PC-9 (cell line): ENCODE results near the gene JMJD1C. TPM values are rescaled to one million over a fixed set of nuclear protein-coding genes. Genes with fewer than 3 reads are reported as not detected.
"Not testable (repeated sequence)": the region's sequence is repeated elsewhere in the genome, so short reads cannot be mapped to it uniquely, and the experiment has no call there.

Experiments
- BruUV-seq: library from RNA; stranded (reverse); fragments of 400-500 nt; replicated peaks from 2 replicates; lab custom pipeline; 2021; lab: Mats Ljungman, UMichigan
- CTCF ChIA-PET: fragments of 300-600 bp; sonication (Branson Sonifier 250); formaldehyde crosslinking; loops from one replicate; lab custom pipeline; 2022; ENCODE audit warnings: antibody characterized with exemption; lab: Charles Lee
- POLR2A ChIA-PET: fragments of 300-600 bp; sonication (Branson Sonifier 250); formaldehyde crosslinking; loops from one replicate; lab custom pipeline; 2022; ENCODE audit warnings: antibody characterized with exemption; ENCODE audit not compliant: unreplicated experiment; lab: Charles Lee
- DNase-seq, 2 experiments: peaks; one replicate each; pipeline versions ENCODE4 v3.0.0 to v3.0.0-alpha.2; 2015 to 2022; ENCODE audit warnings: mixed read lengths in 1 of 2
- H2AFZ ChIP-seq: fragments of 200-600 bp; sonication (generic); 2 replicates; pipeline ENCODE4 v1.8.1; 2017; ENCODE audit warnings: antibody characterized with exemption
- H3F3A ChIP-seq: fragments of 200-600 bp; sonication (generic); 2 replicates; pipeline ENCODE4 v1.8.1; 2017; ENCODE audit warnings: antibody characterized with exemption, mild to moderate bottlenecking, low read depth; ENCODE audit not compliant: insufficient read depth
- H3K27ac ChIP-seq: fragments of 200-600 bp; sonication (generic); 2 replicates; pipeline ENCODE4 v1.6.1; 2016; ENCODE audit warnings: mixed run types
- H3K27me3 ChIP-seq: fragments of 200-600 bp; sonication (generic); 2 replicates; pipeline ENCODE4 v1.6.1; 2016; ENCODE audit warnings: low read depth, mixed run types; ENCODE audit not compliant: insufficient read depth
- H3K36me3 ChIP-seq: fragments of 200-600 bp; sonication (generic); 2 replicates; pipeline ENCODE4 v1.6.1; 2016; ENCODE audit warnings: low read depth, mixed run types
- H3K4me1 ChIP-seq: fragments of 200-600 bp; sonication (generic); replicated peaks from 2 replicates; pipeline ENCODE4 v1.6.1; 2016; ENCODE audit warnings: mixed run types; ENCODE audit not compliant: insufficient read depth
- H3K4me2 ChIP-seq: fragments of 200-600 bp; sonication (generic); 2 replicates; pipeline ENCODE4 v1.6.1; 2017; ENCODE audit warnings: mixed run types
- H3K4me3 ChIP-seq: fragments of 200-600 bp; sonication (generic); 2 replicates; pipeline ENCODE4 v1.6.1; 2016; ENCODE audit warnings: mixed run types
- H3K79me2 ChIP-seq: fragments of 200-600 bp; sonication (generic); 2 replicates; pipeline ENCODE4 v1.6.1; 2017; ENCODE audit warnings: low read depth, mixed run types
- H3K9me2 ChIP-seq: fragments of 200-600 bp; sonication (generic); 2 replicates; pipeline ENCODE4 v1.8.1; 2017; ENCODE audit warnings: mild to moderate bottlenecking; ENCODE audit not compliant: insufficient read depth
- H3K9me3 ChIP-seq: fragments of 200-600 bp; sonication (generic); 2 replicates; pipeline ENCODE4 v1.8.1; 2016; ENCODE audit warnings: low read depth; ENCODE audit not compliant: insufficient read depth
- H4K20me1 ChIP-seq: fragments of 200-600 bp; sonication (generic); 2 replicates; pipeline ENCODE4 v1.8.1; 2017; ENCODE audit not compliant: insufficient read depth
- CTCF ChIP-seq: fragments of 200-600 bp; sonication (generic); conservative IDR thresholded peaks from 2 replicates; pipeline ENCODE4 v1.6.1; 2017; ENCODE audit warnings: mixed run types, antibody characterized with exemption, mild to moderate bottlenecking, moderate library complexity
- EZH2 ChIP-seq: fragments of 200-600 bp; sonication (generic); IDR thresholded peaks from 2 replicates; pipeline ENCODE4 v1.8.0; 2017; ENCODE audit warnings: antibody characterized with exemption, low read depth
- intact Hi-C: fragments of 100-400 bp; cut with micrococcal nuclease; formaldehyde crosslinking; loops from one replicate; pipeline ENCODE4 v1.10.0; 2022; ENCODE audit not compliant: unreplicated experiment
- total RNA-seq: library from RNA; stranded (reverse); gene quantifications from 2 replicates; pipeline ENCODE4 v1.2.3, GENCODE V29; 2021

Gene JMJD1C
- total RNA-seq, 1 experiment from 2014 or later, result 78.7 TPM

DNA sequence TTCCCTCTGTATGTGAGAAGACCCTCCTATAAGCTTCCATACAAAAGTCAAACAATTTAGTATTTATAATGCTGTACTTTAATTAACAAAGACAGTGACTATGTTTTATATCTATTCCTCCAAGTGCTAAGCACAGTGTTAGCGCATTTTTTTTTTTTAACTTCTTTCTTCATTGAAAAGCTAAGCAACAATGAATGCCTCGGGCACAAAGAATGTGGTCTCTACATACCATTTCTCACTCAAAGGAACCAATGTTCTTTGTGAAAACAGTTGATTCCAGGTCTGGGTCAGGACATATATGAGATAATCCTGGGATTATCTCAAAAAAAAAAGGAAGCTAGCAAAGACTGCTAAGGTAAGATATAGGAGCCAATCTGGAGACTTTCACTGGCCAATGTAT, 29.2 kb upstream of the JMJD1C start:
- Histone ChIP-seq H3K27me3 (no peaks in the 10 kb centered on the region), H3K4me2 (no peak overlapping the region), H3F3A (peaks cover 11% of the 10 kb centered on the region; the same call in 1 of the 2 replicates), H3K79me2 (peaks cover 70% of the 10 kb centered on the region), H2AFZ (no peak overlapping the region), H4K20me1 (no peaks in the 10 kb centered on the region), H3K36me3 (no peaks in the 10 kb centered on the region), H3K9me2 (no peaks in the 10 kb centered on the region), H3K9me3 (no peaks in the 10 kb centered on the region), H3K27ac (no peak overlapping the region), H3K4me1 (peaks cover 19% of the 10 kb centered on the region), H3K4me3 (no peak overlapping the region)
- intact Hi-C loops, result no loop called here
- no TSS peak for BruUV-seq
- no peak for TF ChIP-seq EZH2
- TF ChIP-seq CTCF, result no peak
- ChIA-PET CTCF (interaction anchor here (0.6 kb wide), 1 partner anchor 89 kb away, joined by 9 read pairs; no protein-coding TSS in a partner anchor), POLR2A (interaction anchor here (0.5 kb wide), 1 partner anchor 8 kb away, joined by 3 read pairs; no protein-coding TSS in a partner anchor)
- no peak for DNase-seq

DNA sequence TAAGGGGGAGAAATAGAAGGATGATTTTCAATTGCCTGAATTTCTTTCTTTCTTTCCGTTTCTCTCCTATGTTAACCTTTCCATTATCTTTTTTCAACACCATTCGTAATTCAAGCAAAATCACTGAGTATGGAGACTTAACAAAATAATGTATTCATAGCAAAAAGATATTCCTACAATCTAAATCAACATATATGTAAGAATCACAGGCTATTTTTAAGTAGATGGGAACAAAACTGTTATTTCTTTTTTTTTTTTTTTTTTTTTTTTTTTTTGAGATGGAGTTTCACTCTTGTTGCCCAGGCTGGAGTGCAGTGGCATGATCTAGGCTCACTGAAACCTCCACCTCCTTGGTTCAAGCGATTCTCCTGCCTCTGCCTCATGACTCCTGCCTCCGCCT, 27.2 kb upstream of the JMJD1C start:
- intact Hi-C loops, result no loop called here
- H2AFZ ChIP-seq, result no peak overlapping the region
- no TSS peak for BruUV-seq
- no peaks in the 10 kb centered on the region for H3K27me3 ChIP-seq
- no peaks in the 10 kb centered on the region for H3K9me2 ChIP-seq
- peaks cover 19% of the 10 kb centered on the region for H3K4me1 ChIP-seq
- ChIA-PET POLR2A (interaction anchor here (0.6 to 0.7 kb wide), 2 partner anchors 31 to 229 kb away, joined by 3 to 8 read pairs; no protein-coding TSS in a partner anchor), CTCF (interaction anchor here (0.7 kb wide), 1 partner anchor 141 kb away, joined by 4 read pairs; no protein-coding TSS in a partner anchor)
- H3K27ac ChIP-seq, result no peak overlapping the region
- H3K4me3 ChIP-seq, result no peak overlapping the region
- TF ChIP-seq EZH2 (no peak), CTCF (no peak)
- no peaks in the 10 kb centered on the region for H3K36me3 ChIP-seq
- no peak overlapping the region for H3K4me2 ChIP-seq
- no peaks in the 10 kb centered on the region for H4K20me1 ChIP-seq
- no peak for DNase-seq
- peaks cover 11% of the 10 kb centered on the region; the same call in 1 of the 2 replicates for H3F3A ChIP-seq
- no peaks in the 10 kb centered on the region for H3K9me3 ChIP-seq
- peaks cover 65% of the 10 kb centered on the region for H3K79me2 ChIP-seq

GRCh38 chr10:63492317-63492690, 26.5 kb upstream of the JMJD1C start:
- not testable (repeated sequence) for DNase-seq, BruUV-seq
- POLR2A ChIA-PET, result interaction anchor here (0.6 to 0.7 kb wide), 2 partner anchors 8 to 32 kb away, joined by 3 read pairs; no protein-coding TSS in a partner anchor

More at GRCh38 chr10:63492317-63492690, 26.5 kb upstream of the JMJD1C start:
- Histone ChIP-seq H3K4me1 (peaks cover 19% of the 10 kb centered on the region), H3K79me2 (peaks cover 64% of the 10 kb centered on the region), H3F3A (peaks cover 11% of the 10 kb centered on the region; the same call in 1 of the 2 replicates), H3K27ac (peak overlapping the region; percentile 39; the same call in 1 of the 2 replicates), H3K4me2 (0 out of 2 replicates have a peak overlapping the region, but pooled peaks have one; percentile 11)
- H3K9me2 ChIP-seq, intact Hi-C loops, H4K20me1 ChIP-seq, H3K36me3 ChIP-seq, H3K27me3 ChIP-seq, H3K9me3 ChIP-seq, H2AFZ ChIP-seq, CTCF ChIA-PET, H3K4me3 ChIP-seq: not testable (repeated sequence)
